DND-41 (cell line): ENCODE measurements around the gene CCSER2.
"Not testable (repeated sequence)": the region's sequence is repeated elsewhere in the genome, so short reads cannot be mapped to it uniquely, and the experiment has no call there.

Source experiments
- ATAC-seq: fragments of 200-7000 bp; cut with Tn5 transposase; 3 replicates; pipeline ENCODE4 v1.9.1; 2021; ENCODE audit warnings: low read depth; ENCODE audit not compliant: insufficient read depth
- DNase-seq: peaks from one replicate; pipeline ENCODE4 v3.0.0-alpha.2; 2020
- H2AFZ ChIP-seq: 2 replicates; pipeline ENCODE4 v1.6.0; 2012; ENCODE audit warnings: low read depth, low read length
- H3K27ac ChIP-seq: 2 replicates; pipeline ENCODE4 v1.5.1; 2012; ENCODE audit warnings: low read length, inconsistent platforms
- H3K27me3 ChIP-seq: fragments of 200-600 bp; sonication (generic); 2 replicates; pipeline ENCODE4 v1.6.0; 2012; ENCODE audit warnings: low read length, mild to moderate bottlenecking, inconsistent platforms; ENCODE audit not compliant: insufficient read depth, poor library complexity
- H3K36me3 ChIP-seq: 2 replicates; pipeline ENCODE4 v1.5.1; 2012; ENCODE audit warnings: low read length, inconsistent platforms; ENCODE audit not compliant: insufficient read depth
- H3K4me1 ChIP-seq: 2 replicates; pipeline ENCODE4 v1.5.1; 2012; ENCODE audit warnings: mild to moderate bottlenecking, low read length; ENCODE audit not compliant: insufficient read depth
- H3K4me2 ChIP-seq: 2 replicates; pipeline ENCODE4 v1.6.0; 2012; ENCODE audit warnings: mild to moderate bottlenecking, moderate library complexity, low read length, inconsistent platforms; ENCODE audit not compliant: insufficient read depth
- H3K4me3 ChIP-seq, 2 experiments: fragments of 200-600 bp in 1 of 2; shearing (Covaris generic) in 1 of 2; 2 replicates each; pipeline ENCODE4 v1.5.1; 2012 to 2016; ENCODE audit warnings: inconsistent platforms in 2 of 2, low read length in 2 of 2, mild to moderate bottlenecking in 2 of 2, low read depth in 1 of 2, moderate library complexity in 1 of 2
- H3K79me2 ChIP-seq: 2 replicates; pipeline ENCODE4 v1.6.0; 2012; ENCODE audit warnings: low read length, inconsistent platforms; ENCODE audit not compliant: insufficient read depth
- H3K9ac ChIP-seq: 2 replicates; pipeline ENCODE4 v1.6.0; 2012; ENCODE audit warnings: low read depth, mild to moderate bottlenecking, inconsistent platforms, low read length, moderate library complexity
- H3K9me3 ChIP-seq: 2 replicates; pipeline ENCODE4 v1.5.1; 2012; ENCODE audit warnings: low read length, moderate library complexity, mild to moderate bottlenecking, inconsistent platforms; ENCODE audit not compliant: insufficient read depth, severe bottlenecking
- H4K20me1 ChIP-seq: 2 replicates; pipeline ENCODE4 v1.6.0; 2012; ENCODE audit warnings: low read length; ENCODE audit not compliant: insufficient read depth
- EZH2 ChIP-seq: IDR thresholded peaks from 3 replicates; pipeline ENCODE4 v1.6.1; 2012; ENCODE audit warnings: borderline replicate concordance, low read depth, mild to moderate bottlenecking, moderate library complexity, low read length, inconsistent platforms; ENCODE audit not compliant: severe bottlenecking
- TF ChIP-seq, protein P1 (sequence below): IDR thresholded peaks from 2 replicates; pipeline ENCODE4 v1.5.1; 2012; ENCODE audit warnings: borderline replicate concordance, low read length, moderate library complexity, mild to moderate bottlenecking; ENCODE audit not compliant: poor library complexity, severe bottlenecking; ENCODE audit errors: extremely low read depth

CCSER2 gene

DNA sequence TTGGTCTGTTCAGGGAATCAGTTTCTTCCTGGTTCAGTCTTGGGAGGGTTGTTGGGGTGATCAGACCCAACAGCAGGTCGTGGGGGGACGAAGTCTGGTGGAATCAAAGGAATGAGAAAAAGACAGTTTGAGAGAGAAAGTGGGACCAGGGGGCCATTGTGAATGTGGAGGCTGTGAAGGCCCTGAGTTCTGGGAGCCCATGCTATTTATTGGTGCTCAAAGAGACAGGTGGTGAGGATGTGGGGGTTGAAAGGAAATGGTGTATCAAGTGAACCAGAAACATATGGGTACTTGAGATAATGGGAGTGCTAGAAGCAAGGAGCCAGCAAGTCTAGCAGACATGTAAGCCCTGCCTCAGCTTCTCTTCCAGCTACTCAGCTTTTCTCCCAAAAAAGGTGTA, 84.1 kb downstream of the CCSER2 start:
- Histone ChIP-seq H2AFZ (no peak overlapping the region), H3K4me2 (no peak overlapping the region), H4K20me1 (0 out of 2 replicates have a peak, but pooled peaks cover 5% of the 10 kb centered on the region), H3K36me3 (peaks cover 30% of the 10 kb centered on the region), H3K9ac (no peak overlapping the region), H3K27ac (no peak overlapping the region), H3K79me2 (peaks cover 67% of the 10 kb centered on the region), H3K4me1 (no peaks in the 10 kb centered on the region; the same call in 1 of the 2 replicates), H3K9me3 (peaks cover 40% of the 10 kb centered on the region), H3K27me3 (no peaks in the 10 kb centered on the region), H3K4me3 (no peak overlapping the region)
- ATAC-seq (no peak), DNase-seq (no peak)
- TF ChIP-seq, protein P1, sequence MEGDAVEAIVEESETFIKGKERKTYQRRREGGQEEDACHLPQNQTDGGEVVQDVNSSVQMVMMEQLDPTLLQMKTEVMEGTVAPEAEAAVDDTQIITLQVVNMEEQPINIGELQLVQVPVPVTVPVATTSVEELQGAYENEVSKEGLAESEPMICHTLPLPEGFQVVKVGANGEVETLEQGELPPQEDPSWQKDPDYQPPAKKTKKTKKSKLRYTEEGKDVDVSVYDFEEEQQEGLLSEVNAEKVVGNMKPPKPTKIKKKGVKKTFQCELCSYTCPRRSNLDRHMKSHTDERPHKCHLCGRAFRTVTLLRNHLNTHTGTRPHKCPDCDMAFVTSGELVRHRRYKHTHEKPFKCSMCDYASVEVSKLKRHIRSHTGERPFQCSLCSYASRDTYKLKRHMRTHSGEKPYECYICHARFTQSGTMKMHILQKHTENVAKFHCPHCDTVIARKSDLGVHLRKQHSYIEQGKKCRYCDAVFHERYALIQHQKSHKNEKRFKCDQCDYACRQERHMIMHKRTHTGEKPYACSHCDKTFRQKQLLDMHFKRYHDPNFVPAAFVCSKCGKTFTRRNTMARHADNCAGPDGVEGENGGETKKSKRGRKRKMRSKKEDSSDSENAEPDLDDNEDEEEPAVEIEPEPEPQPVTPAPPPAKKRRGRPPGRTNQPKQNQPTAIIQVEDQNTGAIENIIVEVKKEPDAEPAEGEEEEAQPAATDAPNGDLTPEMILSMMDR: no peak
- no peak for TF ChIP-seq EZH2

DNA sequence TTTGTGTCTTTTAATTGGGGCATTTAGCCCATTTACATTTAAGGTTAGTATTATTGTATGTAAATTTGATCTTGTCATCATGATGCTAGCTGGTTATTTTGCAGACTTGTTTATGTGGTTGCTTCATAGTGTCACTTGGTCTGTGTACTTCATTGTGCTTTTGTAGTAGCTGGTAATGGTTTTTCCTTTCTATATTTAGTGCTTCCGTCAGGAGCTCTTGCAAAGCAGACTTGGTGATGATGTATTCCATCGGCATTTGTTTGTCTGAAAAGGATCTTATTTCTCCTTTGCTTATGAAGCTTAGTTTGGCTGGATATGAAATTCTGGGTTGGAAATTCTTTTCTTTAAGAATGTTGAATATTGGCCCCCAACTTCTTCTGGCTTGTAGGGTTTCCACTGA, 85.7 kb downstream of the CCSER2 start:
- not testable (repeated sequence) for DNase-seq, H3K4me2 ChIP-seq, ATAC-seq, H2AFZ ChIP-seq, H3K27ac ChIP-seq, H4K20me1 ChIP-seq, H3K4me3 ChIP-seq, H3K9ac ChIP-seq, H3K4me1 ChIP-seq, H3K27me3 ChIP-seq
- Histone ChIP-seq H3K36me3 (peaks cover 35% of the 10 kb centered on the region), H3K79me2 (peaks cover 56% of the 10 kb centered on the region), H3K9me3 (peaks cover 42% of the 10 kb centered on the region)

DNA sequence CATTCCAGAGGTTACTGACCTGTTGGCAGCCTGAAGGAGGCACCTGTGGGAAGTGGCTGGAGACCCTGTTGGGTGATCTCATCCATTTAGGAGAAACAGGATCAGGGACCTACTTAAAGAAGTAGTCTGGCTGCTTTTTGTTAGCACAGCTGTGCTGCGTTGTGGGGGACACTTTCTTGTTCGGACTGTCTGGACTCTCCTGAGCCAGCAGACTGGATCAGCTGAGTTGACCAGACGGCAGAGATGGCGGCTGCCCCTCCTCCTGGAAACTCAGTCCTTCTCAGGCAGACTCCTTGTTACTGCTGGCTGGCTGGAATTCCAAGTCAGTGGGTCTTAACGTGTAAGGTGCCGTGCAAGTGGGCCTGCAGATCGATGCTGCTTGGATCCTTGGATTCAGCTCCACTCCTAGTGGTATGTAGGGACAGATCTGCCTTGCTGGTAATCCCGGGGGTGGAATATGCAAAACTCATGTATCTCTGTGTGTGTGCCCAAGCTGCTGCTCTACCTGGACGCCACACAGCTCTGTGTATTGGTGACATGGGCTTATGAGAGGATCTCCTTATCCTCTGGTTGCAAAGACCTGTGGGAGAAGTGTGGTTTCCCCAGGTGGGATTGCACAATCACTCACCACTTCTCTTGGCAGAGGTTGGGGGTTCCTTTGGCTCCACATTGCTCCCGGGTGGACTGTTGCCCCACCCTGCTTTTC, 87.3 kb downstream of the CCSER2 start:
- H3K4me3 ChIP-seq: no peak overlapping the region
- no peaks in the 10 kb centered on the region for H3K4me1 ChIP-seq
- H3K27ac ChIP-seq: no peak overlapping the region
- peaks cover 44% of the 10 kb centered on the region for H3K36me3 ChIP-seq
- H3K4me2 ChIP-seq: no peak overlapping the region
- peaks cover 49% of the 10 kb centered on the region for H3K79me2 ChIP-seq
- H2AFZ ChIP-seq: no peak overlapping the region
- TF ChIP-seq EZH2: no peak
- TF ChIP-seq, protein P1: no peak
- H4K20me1 ChIP-seq: 0 out of 2 replicates have a peak, but pooled peaks cover 5% of the 10 kb centered on the region
- no peaks in the 10 kb centered on the region for H3K27me3 ChIP-seq
- H3K9ac ChIP-seq: no peak overlapping the region
- peaks cover 39% of the 10 kb centered on the region for H3K9me3 ChIP-seq
- ATAC-seq (no peak), DNase-seq (no peak)

DNA sequence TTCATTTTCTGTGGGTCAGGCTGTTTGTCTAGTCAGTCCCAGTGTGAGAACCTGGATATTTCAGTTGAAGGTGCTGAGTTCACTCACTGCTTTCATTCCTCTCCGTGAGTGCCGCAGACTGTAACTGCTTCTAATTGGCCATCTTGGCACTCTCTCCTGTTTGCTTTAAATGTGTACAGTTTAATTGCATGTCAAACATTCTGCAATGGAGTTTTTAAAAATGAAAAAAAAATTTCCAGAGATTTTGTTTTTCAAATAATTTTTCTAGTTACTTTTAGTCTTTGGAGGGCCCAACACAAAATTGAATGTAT, 87.8 kb downstream of the CCSER2 start:
- Histone ChIP-seq H3K79me2 (peaks cover 46% of the 10 kb centered on the region), H3K9ac (no peak overlapping the region), H4K20me1 (0 out of 2 replicates have a peak, but pooled peaks cover 5% of the 10 kb centered on the region), H3K36me3 (peaks cover 49% of the 10 kb centered on the region), H3K27me3 (no peaks in the 10 kb centered on the region), H3K4me3 (no peak overlapping the region), H2AFZ (no peak overlapping the region), H3K4me2 (no peak overlapping the region), H3K4me1 (no peaks in the 10 kb centered on the region), H3K9me3 (peaks cover 37% of the 10 kb centered on the region), H3K27ac (no peak overlapping the region)
- DNase-seq (no peak), ATAC-seq (no peak)
- TF ChIP-seq EZH2: no peak
